HG03025 (cell line): ENCODE results near the gene PKIG.
"Not testable (repeated sequence)": the region's sequence is repeated elsewhere in the genome, so short reads cannot be mapped to it uniquely, and the experiment has no call there.

ENCODE experiments used
- ATAC-seq: cut with Tn5 transposase; IDR thresholded peaks from one replicate; pipeline ENCODE4 v1.9.1; 2021; ENCODE audit warnings: mild to moderate bottlenecking, moderate library complexity; ENCODE audit not compliant: unreplicated experiment, low FRiP score

PKIG gene

GRCh38 chr20:44654210-44654609 is 71.8 kb downstream of the PKIG start:
- not testable (repeated sequence) for ATAC-seq

DNA sequence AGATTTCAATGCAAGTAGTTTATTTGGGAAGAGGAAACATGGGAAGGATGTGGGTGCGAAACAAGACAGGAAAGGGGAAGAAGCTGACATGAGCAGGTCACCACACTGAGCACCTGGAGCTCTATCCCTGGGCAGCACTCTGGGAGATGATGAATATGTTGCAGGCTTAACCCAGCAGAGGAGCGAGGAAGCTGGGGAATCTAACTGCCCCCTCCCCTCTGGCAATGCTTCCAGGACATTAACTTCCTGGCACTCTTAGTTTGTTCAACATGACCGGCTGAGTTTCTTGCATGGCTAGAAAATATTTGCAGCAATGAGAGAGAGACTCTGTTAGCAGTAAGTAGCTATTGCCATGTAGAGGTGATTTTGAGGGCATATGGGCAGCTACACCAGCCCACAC is 74.1 kb downstream of the PKIG start:
- ATAC-seq: no peak

DNA sequence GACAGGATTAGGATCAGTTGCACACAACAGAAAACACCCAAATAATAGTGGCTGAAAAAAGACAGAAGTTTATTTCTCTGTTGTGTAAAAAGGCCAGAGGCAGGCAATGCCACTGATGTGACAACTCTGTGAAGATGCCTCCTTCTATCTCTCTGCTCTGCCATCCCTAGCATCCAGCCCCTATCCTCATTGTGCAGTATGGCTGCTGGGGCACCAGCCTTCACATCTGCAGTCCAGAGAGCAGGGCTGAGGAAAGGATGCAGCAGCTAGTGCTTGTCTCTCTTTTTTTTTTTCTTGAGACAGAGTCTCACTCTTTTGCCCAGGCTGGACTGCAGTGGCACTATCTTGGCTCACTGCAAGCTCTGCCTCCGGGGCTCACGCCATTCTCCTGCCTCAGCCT is 75.5 kb downstream of the PKIG start:
- ATAC-seq: no peak

DNA sequence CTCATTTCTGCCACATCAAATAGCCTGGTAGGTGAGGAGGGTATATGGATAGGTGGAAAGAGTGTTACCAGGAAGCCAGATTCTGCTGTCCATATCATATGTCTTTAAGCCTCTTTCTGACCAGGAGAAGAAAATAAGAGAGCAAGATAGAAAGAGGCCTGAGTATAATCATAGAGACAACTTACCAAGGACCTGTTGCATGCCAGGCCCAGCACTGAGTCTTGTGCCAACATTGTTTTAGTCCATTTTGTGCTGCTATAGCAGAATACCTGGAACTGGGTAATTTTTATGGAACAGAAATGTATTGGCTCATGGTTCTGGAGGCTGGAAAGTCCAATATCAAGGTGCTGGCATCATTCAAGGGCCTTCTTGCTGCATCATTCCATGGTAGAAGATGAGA is 76.4 kb downstream of the PKIG start:
- no peak for ATAC-seq

DNA sequence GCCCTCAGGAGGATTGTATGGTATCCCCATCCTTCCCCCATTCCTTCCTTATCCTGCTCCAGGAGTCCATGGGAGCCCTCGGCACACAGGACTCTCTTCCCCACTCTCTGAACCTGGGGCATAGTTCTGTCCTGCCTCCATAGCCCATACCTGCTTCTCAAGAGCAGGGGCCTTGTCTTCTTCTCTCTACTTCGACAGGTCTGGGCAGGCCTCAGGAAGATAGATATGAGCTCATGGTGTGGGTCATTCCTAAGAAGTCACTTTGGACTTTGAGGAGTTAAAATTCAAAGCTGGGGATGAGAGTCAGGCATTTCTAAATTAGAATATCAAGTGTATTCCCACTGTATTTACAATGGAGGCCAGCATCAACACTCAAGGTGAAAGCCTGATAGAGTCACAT is 77.6 kb downstream of the PKIG start:
- ATAC-seq: no peak

DNA sequence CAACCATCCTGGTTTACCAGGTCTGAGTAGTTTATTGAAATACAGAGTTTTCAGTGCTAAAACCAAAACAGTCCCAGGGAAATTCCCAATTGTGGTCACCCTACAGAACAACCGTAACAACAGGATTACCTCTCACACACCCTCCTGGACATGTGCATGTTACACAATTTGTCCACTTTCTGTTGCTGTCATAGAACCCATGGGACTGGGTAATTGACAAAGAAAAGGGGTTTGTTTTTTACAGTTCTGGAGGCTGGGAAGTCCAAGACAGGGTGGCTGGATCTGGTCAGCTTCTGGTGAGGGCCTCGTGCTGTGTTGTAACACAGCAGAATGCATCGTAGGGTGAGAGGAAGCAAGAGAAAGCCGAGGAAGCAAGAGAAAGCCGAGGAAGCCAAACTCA is 78.2 kb downstream of the PKIG start:
- ATAC-seq: no peak

GRCh38 chr20:44662261-44662660 is 79.9 kb downstream of the PKIG start:
- ATAC-seq: no peak

- ATAC-seq: no peak
Observed at GRCh38 chr20:44664131-44664530, 81.8 kb downstream of the PKIG start.

DNA sequence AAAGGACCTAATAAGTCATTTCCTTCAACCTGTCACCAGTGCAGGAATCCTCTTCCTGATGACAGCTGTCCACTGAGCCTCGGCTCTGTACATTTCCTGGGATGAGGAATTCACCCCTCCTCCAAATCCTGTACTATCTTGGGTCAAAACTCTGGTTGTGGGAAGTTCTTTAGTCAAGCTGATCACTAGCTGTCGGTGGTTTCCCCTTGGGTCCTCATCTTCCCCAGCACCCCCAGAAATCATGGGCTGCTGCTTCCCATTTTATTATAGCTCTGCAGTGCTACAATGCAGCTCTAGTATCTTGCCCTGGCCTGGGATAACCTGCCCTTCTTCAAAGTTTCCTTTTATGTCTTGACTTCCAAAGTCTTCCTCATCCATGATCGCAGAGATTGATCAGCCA is 83.7 kb downstream of the PKIG start:
- ATAC-seq: no peak
